ENCODE results near the gene SYNRG. TPM values are rescaled to one million over a fixed set of nuclear protein-coding genes. Genes with fewer than 3 reads are reported as not detected.

The SYNRG gene
- total RNA-seq, 1 experiment from 2014 or later, result 127 TPM

DNA sequence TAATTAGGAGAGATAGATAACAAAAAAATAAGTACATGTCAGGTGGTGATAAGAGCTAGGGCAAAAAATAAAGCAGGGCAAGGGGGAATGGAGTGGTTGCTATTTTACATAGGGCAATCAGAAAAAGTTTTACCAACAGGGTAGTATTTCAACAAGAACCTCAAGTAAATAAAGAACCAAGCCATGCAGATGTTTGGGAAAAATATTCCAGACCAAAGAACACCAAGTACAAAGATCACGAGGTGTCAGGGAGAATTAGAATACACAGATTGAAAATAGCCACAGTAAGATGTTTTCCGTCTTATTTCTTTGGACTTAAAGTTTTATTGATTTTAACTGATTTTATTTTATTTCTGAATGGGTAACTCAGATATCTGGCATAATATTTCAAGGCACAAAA, 11.1 kb downstream of the SYNRG start:
- Mint-ChIP-seq H3K4me3 (ENCODE audit: low read depth, unreplicated experiment) (no peak overlapping the region), H3K9me3 (ENCODE audit: low read depth, unreplicated experiment) (no peaks in the 10 kb centered on the region), H3K36me3 (ENCODE audit: insufficient read depth, unreplicated experiment) (peaks cover 22% of the 10 kb centered on the region), H3K4me1 (ENCODE audit: low read depth, unreplicated experiment) (no peaks in the 10 kb centered on the region), H3K27me3 (ENCODE audit: unreplicated experiment) (no peaks in the 10 kb centered on the region), H3K27ac (ENCODE audit: unreplicated experiment) (no peak overlapping the region)
- no peak for DNase-seq
- intact Hi-C loops (cut with micrococcal nuclease; ENCODE audit: unreplicated experiment), result no loop called here
- CTCF ChIA-PET, result interaction anchor here (3.9 kb wide), 1 partner anchor 11 kb away, joined by 13 read pairs; the partner anchor contains the start of gene SYNRG
- TF ChIP-seq CTCF (IDR thresholded peaks at IDR 0.05; ENCODE audit: unreplicated experiment), result no peak
- BruUV-seq (replicated peaks), result no TSS peak

DNA sequence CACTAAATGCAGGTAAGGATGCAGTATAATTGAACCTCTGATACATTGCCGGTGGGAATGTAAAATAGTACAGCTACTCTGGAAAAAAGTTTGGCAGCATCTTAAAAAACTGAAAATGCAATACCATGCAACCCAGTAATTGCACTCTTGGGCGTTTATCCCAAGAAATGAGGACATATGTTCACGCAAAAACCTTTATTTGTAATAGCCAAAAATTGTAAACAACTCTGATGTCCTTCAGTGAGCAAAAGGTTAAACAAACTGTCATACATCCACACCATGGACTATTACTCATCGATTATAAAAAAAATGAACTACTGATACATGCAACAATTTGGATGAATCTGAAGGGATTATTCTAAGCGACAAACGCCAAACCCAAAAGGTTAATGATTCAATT, 16.9 kb downstream of the SYNRG start:
- TF ChIP-seq CTCF (IDR thresholded peaks at IDR 0.05; ENCODE audit: unreplicated experiment), result no peak
- no peaks in the 10 kb centered on the region for H3K27me3 Mint-ChIP-seq (ENCODE audit: unreplicated experiment)
- H3K36me3 Mint-ChIP-seq (ENCODE audit: insufficient read depth, unreplicated experiment), result peaks cover 23% of the 10 kb centered on the region
- intact Hi-C loops (cut with micrococcal nuclease; ENCODE audit: unreplicated experiment), result no loop called here
- CTCF ChIA-PET, result no interaction called here
- no peaks in the 10 kb centered on the region for H3K4me1 Mint-ChIP-seq (ENCODE audit: low read depth, unreplicated experiment)
- H3K27ac Mint-ChIP-seq (ENCODE audit: unreplicated experiment), result no peak overlapping the region
- no TSS peak for BruUV-seq (replicated peaks)
- H3K9me3 Mint-ChIP-seq (ENCODE audit: low read depth, unreplicated experiment), result no peaks in the 10 kb centered on the region
- no peak overlapping the region for H3K4me3 Mint-ChIP-seq (ENCODE audit: low read depth, unreplicated experiment)
- DNase-seq, result no peak

DNA sequence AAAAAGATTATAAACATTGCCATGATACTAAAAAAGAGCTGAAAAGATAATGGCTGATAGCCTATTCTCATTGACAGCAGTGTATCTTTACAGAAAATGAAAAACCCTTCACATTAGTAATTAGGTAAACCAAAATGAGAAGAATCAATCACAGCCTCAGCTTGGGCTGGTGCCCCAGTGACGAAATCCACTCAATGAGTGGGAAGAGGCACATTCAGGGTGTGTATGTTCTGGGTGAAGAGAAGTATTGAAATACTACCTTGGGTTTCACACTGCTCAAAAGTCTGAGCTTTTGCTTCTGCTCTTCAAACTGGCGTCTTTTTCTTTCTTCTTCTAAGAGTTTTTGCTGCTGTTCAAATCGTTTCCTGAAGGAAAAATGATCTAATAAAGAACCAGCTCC, 24.2 kb downstream of the SYNRG start:
- CTCF ChIA-PET, result interaction anchor here (1.1 to 1.5 kb wide), 2 partner anchors 9 to 15 kb away, joined by 3 to 14 read pairs; no protein-coding TSS in a partner anchor
- H3K27me3 Mint-ChIP-seq (ENCODE audit: unreplicated experiment), result no peaks in the 10 kb centered on the region
- TF ChIP-seq CTCF (IDR thresholded peaks at IDR 0.05; ENCODE audit: unreplicated experiment), result no peak
- no peaks in the 10 kb centered on the region for H3K4me1 Mint-ChIP-seq (ENCODE audit: low read depth, unreplicated experiment)
- intact Hi-C loops (cut with micrococcal nuclease; ENCODE audit: unreplicated experiment), result no loop called here
- BruUV-seq (replicated peaks), result no TSS peak
- H3K9me3 Mint-ChIP-seq (ENCODE audit: low read depth, unreplicated experiment), result no peaks in the 10 kb centered on the region
- peaks cover 22% of the 10 kb centered on the region for H3K36me3 Mint-ChIP-seq (ENCODE audit: insufficient read depth, unreplicated experiment)
- DNase-seq, result no peak
- H3K4me3 Mint-ChIP-seq (ENCODE audit: low read depth, unreplicated experiment), result no peak overlapping the region
- H3K27ac Mint-ChIP-seq (ENCODE audit: unreplicated experiment), result no peak overlapping the region

DNA sequence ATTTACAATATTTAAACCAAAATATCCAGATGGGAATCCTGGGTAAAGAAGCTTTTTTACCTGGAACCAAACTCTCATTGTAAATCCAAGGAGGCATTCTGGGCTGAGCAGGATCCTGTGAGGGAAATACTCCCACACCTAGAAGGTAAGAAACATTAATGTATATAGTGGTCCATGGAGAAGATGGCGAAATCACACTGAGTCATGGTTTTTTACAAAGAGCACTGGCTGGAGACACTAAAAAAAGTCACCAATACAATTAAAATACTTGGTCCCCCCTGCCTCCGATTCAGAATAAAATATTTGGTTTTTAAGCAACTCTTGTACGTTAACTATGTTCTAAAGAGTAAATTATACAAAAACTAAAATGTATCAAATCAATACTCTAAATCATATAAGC, 32.9 kb downstream of the SYNRG start:
- no peak overlapping the region for H3K4me3 Mint-ChIP-seq (ENCODE audit: low read depth, unreplicated experiment)
- no TSS peak for BruUV-seq (replicated peaks)
- H3K36me3 Mint-ChIP-seq (ENCODE audit: insufficient read depth, unreplicated experiment), result peaks cover 49% of the 10 kb centered on the region
- no peak for TF ChIP-seq CTCF (IDR thresholded peaks at IDR 0.05; ENCODE audit: unreplicated experiment)
- no peaks in the 10 kb centered on the region for H3K27me3 Mint-ChIP-seq (ENCODE audit: unreplicated experiment)
- H3K4me1 Mint-ChIP-seq (ENCODE audit: low read depth, unreplicated experiment), result no peaks in the 10 kb centered on the region
- peaks cover 6% of the 10 kb centered on the region for H3K9me3 Mint-ChIP-seq (ENCODE audit: low read depth, unreplicated experiment)
- intact Hi-C loops (cut with micrococcal nuclease; ENCODE audit: unreplicated experiment), result loop anchor here (2.0 kb wide), 1 partner anchor 13 kb away; no protein-coding TSS in a partner anchor
- no peak for DNase-seq
- CTCF ChIA-PET, result interaction anchor here (0.8 kb wide), 1 partner anchor 791 kb away, joined by 7 read pairs; no protein-coding TSS in a partner anchor
- H3K27ac Mint-ChIP-seq (ENCODE audit: unreplicated experiment), result no peak overlapping the region
